ENCODE measurements around the gene EFCAB5. TPM values are rescaled to one million over a fixed set of nuclear protein-coding genes. Genes with fewer than 3 reads are reported as not detected.

The EFCAB5 gene
- total RNA-seq, 1 donor from 2014 or later, result 0.71 TPM

DNA sequence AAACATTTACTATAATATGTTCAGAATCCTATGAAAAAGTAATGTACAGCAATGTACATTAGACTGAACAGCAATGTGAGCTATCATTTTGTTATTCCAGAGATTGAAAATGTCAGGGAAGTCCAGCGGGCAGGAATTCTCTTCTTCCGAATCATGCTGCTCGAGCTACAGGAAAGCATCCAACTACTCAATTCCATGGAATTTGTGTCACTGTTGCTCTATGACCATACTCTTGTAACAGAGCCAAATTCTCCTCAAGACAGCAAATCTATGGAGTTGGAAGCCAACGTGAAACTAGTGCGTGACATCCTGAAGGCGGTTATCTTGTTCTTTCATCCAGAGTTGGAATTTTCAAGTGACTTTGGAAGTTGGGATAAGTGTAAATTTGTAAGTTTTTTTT lies 150.3 kb downstream of the EFCAB5 start:
- no peak overlapping the region for H3K27ac Mint-ChIP-seq
- H3K27ac ChIP-seq, result no peak overlapping the region

DNA sequence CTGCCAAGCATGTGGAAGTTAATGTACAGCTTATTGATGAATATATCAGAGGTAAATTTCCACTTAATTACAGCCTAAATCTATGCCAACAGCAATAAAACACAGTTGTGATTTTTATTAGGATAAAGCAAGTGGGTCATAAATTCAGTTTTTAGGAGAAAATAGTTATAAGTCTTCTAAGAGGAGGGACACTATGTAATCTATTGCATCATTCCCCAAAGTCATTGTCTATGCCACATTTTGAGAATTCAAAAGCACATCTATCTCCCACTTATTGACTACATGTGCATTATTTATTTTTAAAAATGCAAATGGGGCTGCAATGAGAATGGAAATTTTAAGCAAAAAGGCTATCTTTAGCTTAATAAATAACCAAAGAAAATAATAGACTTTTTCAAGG lies 151.5 kb downstream of the EFCAB5 start:
- Histone ChIP-seq H4K20me1 (ENCODE audit: low read depth) (no peaks in the 10 kb centered on the region), H3F3A (ENCODE audit: low read depth) (no peaks in the 10 kb centered on the region), H3K36me3 (no peaks in the 10 kb centered on the region), H3K4me3 (no peak overlapping the region), H3K4me1 (no peaks in the 10 kb centered on the region), H3K9me3 (ENCODE audit: low read depth) (no peaks in the 10 kb centered on the region), H3K79me2 (ENCODE audit: low read depth) (no peaks in the 10 kb centered on the region), H2AFZ (replicated peaks) (no peak overlapping the region), H3K9ac (no peak overlapping the region), H3K4me2 (no peak overlapping the region), H3K27me3 (no peaks in the 10 kb centered on the region), H3K27ac (no peak overlapping the region)
- no peak for TF ChIP-seq EZH2phosphoT487 (IDR thresholded peaks at IDR 0.05)
- Mint-ChIP-seq H3K9me3 (no peaks in the 10 kb centered on the region), H3K27me3 (ENCODE audit: insufficient read depth, low read depth) (peaks cover 7% of the 10 kb centered on the region), H3K4me1 (peaks cover 15% of the 10 kb centered on the region), H3K27ac (no peak overlapping the region), H3K4me3 (no peak overlapping the region), H3K36me3 (no peaks in the 10 kb centered on the region)
- DNase-seq (ENCODE audit: low spot score), result no peak

More for the DNA sequence above, 150.3 kb downstream of the EFCAB5 start:
- Mint-ChIP-seq H3K4me1 (peaks cover 8% of the 10 kb centered on the region), H3K27me3 (ENCODE audit: insufficient read depth, low read depth) (peaks cover 7% of the 10 kb centered on the region), H3K36me3 (no peaks in the 10 kb centered on the region), H3K4me3 (no peak overlapping the region), H3K9me3 (no peaks in the 10 kb centered on the region)
- Histone ChIP-seq H3K9me3 (ENCODE audit: low read depth) (no peaks in the 10 kb centered on the region), H2AFZ (replicated peaks) (no peak overlapping the region), H3K4me3 (no peak overlapping the region), H3K79me2 (ENCODE audit: low read depth) (no peaks in the 10 kb centered on the region), H3K4me1 (no peaks in the 10 kb centered on the region), H3K9ac (no peak overlapping the region), H3F3A (ENCODE audit: low read depth) (no peaks in the 10 kb centered on the region), H3K4me2 (no peak overlapping the region), H3K27me3 (no peaks in the 10 kb centered on the region), H4K20me1 (ENCODE audit: low read depth) (no peaks in the 10 kb centered on the region), H3K36me3 (no peaks in the 10 kb centered on the region)
- no peak for DNase-seq (ENCODE audit: low spot score)
- TF ChIP-seq EZH2phosphoT487 (IDR thresholded peaks at IDR 0.05), result no peak
- TF ChIP-seq EZH2 (IDR thresholded peaks at IDR 0.05), result no peak
- TF ChIP-seq, protein P1, sequence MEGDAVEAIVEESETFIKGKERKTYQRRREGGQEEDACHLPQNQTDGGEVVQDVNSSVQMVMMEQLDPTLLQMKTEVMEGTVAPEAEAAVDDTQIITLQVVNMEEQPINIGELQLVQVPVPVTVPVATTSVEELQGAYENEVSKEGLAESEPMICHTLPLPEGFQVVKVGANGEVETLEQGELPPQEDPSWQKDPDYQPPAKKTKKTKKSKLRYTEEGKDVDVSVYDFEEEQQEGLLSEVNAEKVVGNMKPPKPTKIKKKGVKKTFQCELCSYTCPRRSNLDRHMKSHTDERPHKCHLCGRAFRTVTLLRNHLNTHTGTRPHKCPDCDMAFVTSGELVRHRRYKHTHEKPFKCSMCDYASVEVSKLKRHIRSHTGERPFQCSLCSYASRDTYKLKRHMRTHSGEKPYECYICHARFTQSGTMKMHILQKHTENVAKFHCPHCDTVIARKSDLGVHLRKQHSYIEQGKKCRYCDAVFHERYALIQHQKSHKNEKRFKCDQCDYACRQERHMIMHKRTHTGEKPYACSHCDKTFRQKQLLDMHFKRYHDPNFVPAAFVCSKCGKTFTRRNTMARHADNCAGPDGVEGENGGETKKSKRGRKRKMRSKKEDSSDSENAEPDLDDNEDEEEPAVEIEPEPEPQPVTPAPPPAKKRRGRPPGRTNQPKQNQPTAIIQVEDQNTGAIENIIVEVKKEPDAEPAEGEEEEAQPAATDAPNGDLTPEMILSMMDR (IDR thresholded peaks at IDR 0.05), result no peak

DNA sequence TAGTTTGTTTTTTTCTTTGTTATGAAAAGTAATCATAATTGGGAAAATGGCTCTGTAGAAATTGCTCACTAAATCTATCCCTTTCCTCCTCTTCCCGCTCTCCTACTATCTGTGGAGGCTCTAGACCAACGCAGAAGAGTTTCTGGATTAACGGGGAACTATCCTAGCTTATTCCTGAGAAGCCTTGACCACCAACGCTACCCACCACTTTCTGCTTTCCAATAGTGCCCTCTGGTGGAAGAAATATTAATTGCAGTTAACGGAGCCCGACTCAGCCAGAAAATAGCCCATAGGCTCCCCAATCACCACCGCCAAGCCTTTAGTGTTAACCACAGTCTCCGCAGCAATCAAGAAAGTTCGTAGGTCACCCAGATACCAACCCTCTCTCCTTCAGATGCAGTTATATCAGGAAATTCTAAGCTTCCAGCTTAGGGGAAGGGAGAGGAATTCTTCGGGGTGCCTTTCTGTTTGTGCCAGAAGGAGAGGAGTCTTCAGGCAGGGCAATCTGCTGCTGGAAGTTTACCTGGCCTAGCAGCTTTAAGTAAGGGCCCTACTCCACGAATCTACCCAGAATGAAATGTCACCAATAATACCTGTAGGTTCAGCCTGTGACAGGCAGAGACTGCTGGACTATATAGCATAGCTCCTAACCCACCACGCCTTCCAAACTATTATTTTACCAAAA lies 152.2 kb downstream of the EFCAB5 start:
- no peak overlapping the region for H3K4me2 ChIP-seq
- H3K4me1 Mint-ChIP-seq, result peaks cover 15% of the 10 kb centered on the region

More for the DNA sequence above, 152.2 kb downstream of the EFCAB5 start:
- Mint-ChIP-seq H3K4me3 (no peak overlapping the region), H3K9me3 (no peaks in the 10 kb centered on the region), H3K36me3 (no peaks in the 10 kb centered on the region), H3K27ac (no peak overlapping the region), H3K27me3 (ENCODE audit: insufficient read depth, low read depth) (peaks cover 7% of the 10 kb centered on the region)
- H4K20me1 ChIP-seq (ENCODE audit: low read depth), result no peaks in the 10 kb centered on the region
- TF ChIP-seq, protein P1 (IDR thresholded peaks at IDR 0.05), result peak; percentile 93
- TF ChIP-seq EZH2phosphoT487 (IDR thresholded peaks at IDR 0.05) (no peak), EZH2 (IDR thresholded peaks at IDR 0.05) (no peak)
- H3K36me3 ChIP-seq, result no peaks in the 10 kb centered on the region
- H3K27me3 ChIP-seq, result no peaks in the 10 kb centered on the region
- no peak overlapping the region for H3K4me3 ChIP-seq
- H3F3A ChIP-seq (ENCODE audit: low read depth), result no peaks in the 10 kb centered on the region
- peak; percentile 79 for DNase-seq (ENCODE audit: low spot score)
- no peaks in the 10 kb centered on the region for H3K79me2 ChIP-seq (ENCODE audit: low read depth)
- H3K9me3 ChIP-seq (ENCODE audit: low read depth), result no peaks in the 10 kb centered on the region
- H3K4me1 ChIP-seq, result no peaks in the 10 kb centered on the region
- H3K9ac ChIP-seq, result no peak overlapping the region
- peak overlapping the region; percentile 80 for H2AFZ ChIP-seq (replicated peaks)
- H3K27ac ChIP-seq, result no peak overlapping the region
